HG03159 (cell line): ENCODE results near the gene PPARA.

ENCODE experiments used
- ATAC-seq: cut with Tn5 transposase; IDR thresholded peaks from one replicate; pipeline ENCODE4 v1.9.1; 2021; ENCODE audit warnings: mild to moderate bottlenecking, moderate library complexity; ENCODE audit not compliant: unreplicated experiment

Gene PPARA

GRCh38 chr22:46142548-46143490, 7.5 kb upstream of the PPARA start:
- no peak for ATAC-seq

GRCh38 chr22:46143491-46144147, 6.7 kb upstream of the PPARA start:
- no peak for ATAC-seq

DNA sequence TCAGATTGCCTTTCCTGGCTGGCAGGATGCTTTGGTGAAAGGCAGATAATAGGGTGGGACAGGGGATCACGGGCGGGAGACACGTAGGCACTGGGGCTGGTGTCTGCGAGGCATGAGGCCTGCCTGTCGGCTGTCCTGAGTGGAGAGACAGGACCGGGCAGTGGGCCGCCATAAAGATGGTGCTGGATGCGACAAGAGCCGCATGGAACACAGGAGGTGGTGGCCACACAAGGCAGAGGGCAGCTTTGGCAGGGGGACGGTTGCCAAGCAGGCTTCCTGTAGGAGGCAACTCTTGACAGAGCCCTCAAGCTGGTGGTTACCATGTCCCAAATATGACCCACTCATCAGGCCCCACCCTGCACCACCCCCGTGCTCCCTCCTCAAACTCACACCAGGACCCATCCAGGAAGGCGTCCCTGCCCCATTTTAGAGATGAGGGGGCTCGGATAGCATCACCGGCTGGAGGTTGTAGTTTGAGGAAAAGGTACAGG, 4.9 kb upstream of the PPARA start:
- no peak for ATAC-seq

DNA sequence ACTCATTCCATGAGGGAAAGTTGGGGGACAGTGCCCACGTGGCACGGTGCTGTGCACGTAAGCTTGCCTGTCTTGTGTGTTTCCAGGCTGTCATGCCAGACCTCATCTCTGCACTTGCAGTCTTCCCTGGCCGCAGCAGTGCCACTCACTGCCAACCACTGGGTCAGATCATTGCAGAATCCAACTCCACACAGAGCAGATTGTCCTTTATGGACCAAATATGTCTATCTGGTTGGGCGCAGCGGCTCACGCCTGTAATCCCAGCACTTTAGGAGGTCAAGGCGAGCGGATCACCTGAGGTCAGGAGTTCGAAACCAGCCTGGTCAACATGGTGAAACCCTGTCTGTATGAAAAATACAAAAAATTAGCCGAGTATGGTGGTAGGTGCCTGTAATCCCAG, 4.4 kb upstream of the PPARA start:
- ATAC-seq = no peak

GRCh38 chr22:46146329-46146728, 4.0 kb upstream of the PPARA start:
- no peak for ATAC-seq

DNA sequence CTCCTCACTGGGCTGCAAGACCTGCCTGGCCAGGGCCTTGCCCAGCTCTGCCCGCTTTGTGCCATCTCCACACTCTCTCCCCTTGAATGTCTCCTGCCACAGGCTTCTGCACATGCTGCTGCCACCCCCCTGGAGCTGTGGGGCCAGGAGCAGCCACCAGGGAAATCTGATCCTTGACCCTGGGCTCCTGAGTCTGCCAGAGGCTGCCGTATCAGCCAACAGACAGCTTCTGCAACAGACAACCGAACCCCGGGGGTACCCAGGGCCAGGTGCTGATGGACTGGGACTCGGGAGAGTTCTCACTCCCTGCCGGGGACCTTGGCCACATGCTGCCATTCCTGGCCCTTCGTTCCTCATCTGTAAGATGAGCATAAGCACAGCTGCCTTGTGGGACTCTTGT, 3.3 kb upstream of the PPARA start:
- no peak for ATAC-seq

DNA sequence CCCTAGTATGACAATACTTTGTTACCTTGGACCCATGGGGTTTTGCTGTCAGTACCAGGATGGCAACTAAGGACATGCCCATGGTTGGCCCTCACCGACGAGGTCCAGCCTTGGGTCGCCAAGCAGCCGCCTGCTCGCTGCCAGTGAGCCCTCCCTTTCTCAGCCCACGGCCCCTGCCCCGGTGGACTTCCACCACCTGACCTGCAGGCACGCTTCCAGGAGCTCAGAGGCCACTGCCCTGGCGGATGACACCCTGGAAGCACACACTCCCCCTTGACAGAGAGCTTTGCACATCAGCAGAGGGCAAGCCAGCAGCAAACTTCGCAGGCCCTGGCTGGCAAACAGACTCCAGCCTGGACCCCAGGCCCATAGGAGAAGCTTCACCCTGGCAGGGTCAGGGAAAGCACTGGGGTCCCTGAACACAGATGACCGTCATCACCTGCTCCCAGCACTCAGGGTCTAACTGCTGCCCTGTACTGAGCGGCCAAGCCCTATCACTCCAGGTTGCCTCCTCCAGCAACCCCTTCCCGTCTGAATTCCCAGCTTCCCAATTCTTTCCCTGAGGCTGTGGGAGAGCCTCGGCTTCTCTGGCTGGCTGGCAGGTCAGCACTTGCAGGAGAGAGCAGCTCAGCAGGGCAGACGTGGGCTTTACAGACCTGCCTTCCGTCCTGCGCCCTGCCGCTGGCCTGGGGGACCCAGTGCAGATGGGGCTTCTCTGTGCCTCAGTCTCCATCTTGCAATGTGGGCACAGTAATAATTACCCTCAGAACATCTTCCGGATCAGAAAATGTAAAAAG, 2.7 kb upstream of the PPARA start:
- ATAC-seq = no peak

DNA sequence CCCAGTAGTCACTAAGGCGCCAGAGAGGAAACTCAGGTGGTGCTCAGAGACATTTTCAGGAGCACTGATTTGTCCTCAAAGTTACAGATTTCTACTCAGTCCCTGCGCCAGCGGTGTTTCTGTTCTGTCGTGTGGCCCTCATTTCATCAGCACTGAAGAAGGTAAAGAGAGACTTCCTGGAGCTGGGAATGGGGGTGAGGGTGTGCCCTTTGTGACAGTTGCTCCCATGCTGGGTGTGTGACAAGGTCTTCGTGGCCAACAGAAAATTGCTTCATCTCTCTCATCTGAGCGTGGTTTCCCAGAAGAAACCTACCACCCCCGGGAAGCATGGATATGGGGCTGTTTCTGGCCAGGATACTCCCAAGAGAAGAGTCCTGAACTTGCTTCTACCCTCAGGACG, 2.0 kb upstream of the PPARA start:
- ATAC-seq = no peak

DNA sequence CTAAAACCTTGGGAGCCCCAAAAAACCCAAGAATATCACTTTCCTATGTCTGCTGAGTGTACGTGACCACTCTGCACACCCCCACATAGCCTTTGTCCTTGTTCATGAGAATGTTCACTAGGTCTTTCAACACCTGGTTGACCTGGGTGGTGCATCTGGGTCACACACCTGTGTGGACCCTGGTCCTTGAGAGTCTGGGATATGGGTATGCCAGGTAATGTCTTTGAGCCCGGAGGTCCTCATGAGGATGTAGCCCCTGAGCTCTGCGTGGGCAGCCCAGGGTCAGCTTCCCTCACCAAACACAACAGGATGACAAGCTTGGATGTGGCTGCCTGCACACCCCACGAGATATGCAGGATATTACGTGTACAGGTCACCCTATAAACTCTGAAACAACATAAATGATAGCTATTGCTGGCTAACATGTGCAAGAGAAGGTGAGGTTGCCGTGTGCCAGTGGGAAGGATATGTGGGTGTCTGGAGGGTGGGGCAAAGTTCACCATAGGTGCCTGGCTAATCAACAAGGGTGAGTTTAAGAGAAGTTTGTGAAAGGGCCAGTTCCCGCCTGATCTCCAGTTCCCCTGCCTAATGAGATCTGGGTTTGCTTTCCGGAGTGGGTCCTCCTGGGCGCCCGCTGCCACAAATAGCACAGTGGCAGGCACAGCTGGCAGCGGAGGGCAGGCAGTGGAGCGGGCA, 1.4 kb upstream of the PPARA start:
- no peak for ATAC-seq

DNA sequence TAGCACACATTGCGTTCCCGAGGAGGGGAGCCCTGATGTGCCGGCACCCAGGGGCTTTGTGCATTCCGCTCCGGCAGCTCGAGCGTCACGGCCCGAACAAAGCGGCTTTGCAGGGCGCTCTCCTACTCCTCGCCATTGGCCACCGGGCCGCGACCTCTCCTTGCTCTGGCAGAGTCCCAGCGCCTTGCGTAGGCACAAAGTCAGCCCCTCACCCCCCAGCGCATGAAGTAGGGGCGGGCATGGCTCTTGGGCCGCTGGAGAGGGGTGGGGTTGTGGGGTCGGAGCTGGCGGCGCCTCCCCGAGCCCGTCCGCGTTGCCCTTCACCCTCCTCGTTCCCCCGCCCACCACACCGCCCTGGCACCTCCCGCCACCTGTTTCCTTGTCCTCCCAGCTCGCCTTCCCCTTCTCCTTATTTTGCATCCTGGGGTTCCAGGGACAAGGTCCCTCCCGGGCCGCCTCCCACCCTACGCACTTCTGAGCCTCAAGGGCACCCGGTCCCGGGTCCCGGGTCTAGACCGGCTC, 753 bp upstream of the PPARA start:
- peak; percentile 6 for ATAC-seq

- ATAC-seq = peak; percentile 21
These were observed 540 bp downstream of the PPARA start for GRCh38 chr22:46150655-46151477.

DNA sequence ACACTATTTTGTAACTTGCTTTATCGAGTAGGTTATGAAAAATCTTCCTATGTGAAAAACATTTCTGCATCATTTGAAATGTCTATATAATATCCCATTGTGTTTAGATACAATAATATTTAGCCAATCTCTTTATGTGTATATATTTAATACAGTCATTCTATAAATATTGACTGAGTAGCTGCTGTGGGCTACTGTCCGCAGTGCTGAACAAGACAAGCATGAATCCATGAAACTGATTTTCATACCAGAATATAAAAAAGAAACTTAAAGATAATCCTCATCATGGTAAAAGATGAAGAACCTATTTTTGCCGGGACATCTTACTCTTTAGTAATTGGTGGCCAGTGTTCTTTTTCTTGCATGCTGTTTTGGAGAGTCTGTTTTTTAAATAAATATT, 3.6 kb downstream of the PPARA start:
- ATAC-seq = no peak

GRCh38 chr22:46156031-46156430, 5.7 kb downstream of the PPARA start:
- ATAC-seq = no peak

DNA sequence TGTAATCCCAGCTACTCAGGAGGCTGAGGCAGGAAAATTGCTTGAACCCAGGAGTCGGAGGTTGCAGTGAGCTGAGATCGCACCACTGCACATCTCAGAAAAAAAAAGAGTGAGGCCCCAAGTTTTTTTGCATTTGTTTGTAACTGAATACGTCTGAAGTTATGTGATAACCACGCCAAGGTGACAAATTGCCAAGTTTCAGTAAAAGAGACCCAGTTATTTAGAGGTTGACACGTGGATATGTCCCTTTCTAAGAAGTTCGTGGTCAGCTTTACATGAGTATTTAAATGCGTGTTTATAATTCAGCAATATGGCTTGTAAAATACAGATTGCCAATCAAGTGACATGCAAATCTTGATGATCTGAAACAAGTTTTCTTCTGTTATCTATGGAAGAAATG, 8.0 kb downstream of the PPARA start:
- ATAC-seq = no peak

DNA sequence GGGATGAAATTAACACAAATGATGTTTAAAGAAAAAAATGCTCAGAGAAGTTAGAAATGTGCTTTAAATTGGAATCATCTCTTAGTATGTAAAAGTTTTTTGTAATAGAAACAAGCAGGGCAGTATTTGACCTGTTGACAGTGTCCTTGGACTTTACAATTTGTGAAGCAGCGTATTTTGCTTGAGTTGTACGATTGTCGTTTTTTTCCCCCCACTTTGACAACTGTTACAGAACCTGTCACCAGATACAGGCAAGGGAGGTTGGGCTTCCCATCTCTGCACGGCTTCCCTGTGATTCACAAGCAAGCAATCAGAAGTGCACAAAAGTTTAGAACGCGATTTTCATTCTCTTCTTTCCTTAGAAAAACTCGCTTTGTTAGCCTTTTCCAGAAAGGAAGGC, 8.9 kb downstream of the PPARA start:
- ATAC-seq = no peak

GRCh38 chr22:46159777-46160176, 9.5 kb downstream of the PPARA start:
- ATAC-seq = no peak

GRCh38 chr22:46162285-46162684, 12.0 kb downstream of the PPARA start:
- no peak for ATAC-seq

GRCh38 chr22:46162771-46163556, 12.6 kb downstream of the PPARA start:
- ATAC-seq = no peak

DNA sequence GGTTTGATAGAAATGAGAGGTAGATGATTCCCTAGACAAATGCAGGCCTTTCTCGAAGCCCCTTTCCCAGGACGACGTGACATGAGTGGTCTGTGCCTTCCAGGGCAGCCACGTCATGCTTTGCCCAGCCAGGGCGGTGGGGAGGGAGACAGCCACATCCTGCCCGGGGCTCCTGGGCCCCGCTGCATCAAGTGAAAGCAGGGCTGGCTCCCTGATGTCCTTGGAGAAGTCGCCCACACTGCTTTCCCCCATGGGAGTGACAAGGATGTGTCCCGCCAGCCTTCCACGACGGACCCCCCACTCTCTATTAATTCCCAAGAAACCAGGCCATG, 13.2 kb downstream of the PPARA start:
- no peak for ATAC-seq
